Left colon (tissue), 2 donors: ENCODE results near the gene GIT2. TPM values are rescaled to one million over a fixed set of nuclear protein-coding genes. Genes with fewer than 3 reads are reported as not detected.
A peak's percentile ranks its signal among the peaks of the same experiment; 100 is the strongest.

Experiments used
- ATAC-seq: fragments of 200-7000 bp; cut with Tn5 transposase; one replicate; pipeline ENCODE4 v1.9.1; 2020; ENCODE audit warnings: mild to moderate bottlenecking, moderate library complexity
- DNase-seq, 2 donors: peaks; one replicate each; pipeline ENCODE4 v3.0.0-alpha.2; 2020
- intact Hi-C, 2 donors: fragments of 100-400 bp; cut with DNase I in 1 of 2; cut with micrococcal nuclease in 1 of 2; formaldehyde crosslinking; loops; one replicate each; pipeline versions ENCODE4 v1.11.2 to v1.14.0; 2022; cut with DNase I, micrococcal nuclease
- long read RNA-seq: library from polyadenylated mRNA; unstranded; transcript quantifications from one replicate; pipeline ENCODE4 v2.0.0, GENCODE V29; 2021
- total RNA-seq, 2 donors: library from RNA; stranded (reverse); fragmentation: NEBNext Ultra II Directional; extraction: Animal tissue kit (Norgen Biotek cat#: 25700); gene quantifications; one replicate each; pipeline ENCODE4 v1.2.1, GENCODE V29; 2021
- donor health status: DM: no; HTN: no; CAD: no.
- donor health status: DM: yes; HTN: yes; CAD: no.

The GIT2 gene, protein sequence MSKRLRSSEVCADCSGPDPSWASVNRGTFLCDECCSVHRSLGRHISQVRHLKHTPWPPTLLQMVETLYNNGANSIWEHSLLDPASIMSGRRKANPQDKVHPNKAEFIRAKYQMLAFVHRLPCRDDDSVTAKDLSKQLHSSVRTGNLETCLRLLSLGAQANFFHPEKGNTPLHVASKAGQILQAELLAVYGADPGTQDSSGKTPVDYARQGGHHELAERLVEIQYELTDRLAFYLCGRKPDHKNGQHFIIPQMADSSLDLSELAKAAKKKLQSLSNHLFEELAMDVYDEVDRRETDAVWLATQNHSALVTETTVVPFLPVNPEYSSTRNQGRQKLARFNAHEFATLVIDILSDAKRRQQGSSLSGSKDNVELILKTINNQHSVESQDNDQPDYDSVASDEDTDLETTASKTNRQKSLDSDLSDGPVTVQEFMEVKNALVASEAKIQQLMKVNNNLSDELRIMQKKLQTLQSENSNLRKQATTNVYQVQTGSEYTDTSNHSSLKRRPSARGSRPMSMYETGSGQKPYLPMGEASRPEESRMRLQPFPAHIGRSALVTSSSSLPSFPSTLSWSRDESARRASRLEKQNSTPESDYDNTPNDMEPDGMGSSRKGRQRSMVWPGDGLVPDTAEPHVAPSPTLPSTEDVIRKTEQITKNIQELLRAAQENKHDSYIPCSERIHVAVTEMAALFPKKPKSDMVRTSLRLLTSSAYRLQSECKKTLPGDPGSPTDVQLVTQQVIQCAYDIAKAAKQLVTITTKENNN
- total RNA-seq: 10 to 100 TPM; 29.0 to 31.4 TPM
- long read RNA-seq, full-length matches to known transcripts: 9 of 20 reads
- long read RNA-seq, partial matches to known transcripts: 7 of 20 reads
- long read RNA-seq, other reads (novel, unspliced or antisense): 4 of 20 reads

DNA sequence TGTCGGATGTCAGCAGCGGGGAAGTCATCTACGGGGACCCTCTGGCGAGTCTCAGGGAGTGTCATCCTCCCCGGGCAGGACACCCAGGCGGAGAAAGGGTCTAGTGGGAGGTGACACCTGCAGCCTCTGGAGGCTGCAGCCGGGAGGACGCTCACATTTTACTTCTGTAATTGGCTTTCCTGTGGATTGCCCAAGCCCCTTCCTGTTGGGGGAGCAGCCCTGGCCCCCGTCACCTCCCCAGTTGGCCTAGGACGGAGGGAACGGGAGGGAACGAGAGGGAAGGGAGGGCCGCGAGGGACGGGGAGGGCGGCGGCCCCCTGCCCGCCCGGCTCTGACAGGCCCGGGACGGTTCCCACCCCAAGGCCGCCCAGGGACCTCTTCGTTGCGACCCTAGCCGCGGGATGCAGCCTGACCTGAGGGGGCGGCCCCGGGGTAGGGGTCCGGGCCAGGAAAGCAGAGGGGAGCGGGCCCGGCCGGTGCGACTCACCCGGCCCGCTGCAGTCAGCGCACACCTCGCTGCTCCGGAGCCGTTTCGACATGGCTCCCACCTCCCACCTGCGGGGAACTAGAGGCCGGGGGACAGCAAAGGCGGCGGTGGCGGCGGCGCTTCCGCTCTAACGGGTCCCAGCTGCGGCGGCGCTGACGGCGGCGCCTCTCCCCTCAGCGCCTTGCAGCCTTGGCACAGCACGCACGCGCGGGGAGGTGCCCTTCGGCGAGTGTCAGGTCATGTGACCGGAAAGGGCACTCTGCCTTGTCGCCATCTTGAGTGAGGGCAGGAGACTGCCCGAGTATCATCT, at the start of gene GIT2:
Gene GIT2 (minus strand): TSS at position 683 of the 797 bp plus-strand sequence. CDS start 144 bp downstream, at position 539.
- peak; percentile 82 for ATAC-seq
- intact Hi-C loops: no loop called here
- peak; percentile 94 to 95 for DNase-seq

DNA sequence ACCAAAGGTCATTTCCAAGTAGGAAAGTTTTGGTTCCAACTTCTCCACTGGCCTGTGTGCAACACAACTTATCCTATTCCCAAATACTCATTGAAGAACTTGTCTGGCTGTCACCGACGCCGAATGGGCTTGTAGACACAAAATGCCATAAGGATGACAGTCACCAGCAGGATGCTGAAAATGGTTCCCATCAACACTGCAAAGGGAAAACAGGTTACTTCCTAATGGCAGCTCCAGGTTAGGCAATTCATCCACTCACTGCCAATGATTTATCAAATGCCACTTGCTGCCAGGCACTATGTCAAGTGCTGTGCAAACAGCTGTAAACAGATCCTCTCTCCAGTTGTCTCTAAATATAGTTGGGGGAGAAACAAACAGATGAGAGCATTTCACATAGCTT, 46.1 kb upstream of the GIT2 start:
- ATAC-seq (peak; percentile 18), DNase-seq (no peak)
- intact Hi-C loops: no loop called here

DNA sequence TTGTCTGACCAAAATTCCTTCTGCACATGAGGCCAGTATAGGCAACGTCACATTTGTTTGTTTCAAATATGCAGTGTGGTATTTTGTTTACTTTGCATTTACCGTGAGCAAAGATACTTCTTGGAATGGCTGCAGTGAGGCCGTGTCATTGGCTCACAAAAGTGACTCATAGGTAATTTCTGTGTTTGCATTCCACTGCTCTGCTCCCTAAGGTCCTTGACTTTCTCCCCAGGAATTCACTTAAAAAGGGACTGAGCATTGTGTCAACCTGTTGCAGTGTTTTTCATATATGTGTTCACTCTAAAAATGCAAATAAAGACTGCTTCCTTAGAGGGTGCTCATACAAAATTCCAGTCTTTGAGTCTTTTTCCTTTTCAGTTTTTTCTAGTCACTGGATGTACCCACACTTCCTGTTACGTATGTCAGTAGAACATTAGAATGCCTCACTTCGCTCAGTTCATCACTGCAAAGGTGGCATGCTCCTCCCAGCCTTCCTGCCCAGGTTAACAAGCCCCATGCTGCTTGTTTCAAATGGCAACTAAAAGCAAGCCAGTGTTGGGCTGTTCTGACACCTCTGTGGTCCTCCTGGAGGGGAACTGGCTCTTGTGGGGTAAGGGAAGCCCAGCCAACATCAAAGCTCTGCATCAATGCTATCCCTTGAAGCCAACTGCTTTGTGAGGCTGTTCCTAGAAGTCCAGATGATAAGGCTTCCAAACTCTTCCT, 43.1 kb upstream of the GIT2 start:
- DNase-seq: peak; percentile 30 to 55
- intact Hi-C loops: no loop called here

DNA sequence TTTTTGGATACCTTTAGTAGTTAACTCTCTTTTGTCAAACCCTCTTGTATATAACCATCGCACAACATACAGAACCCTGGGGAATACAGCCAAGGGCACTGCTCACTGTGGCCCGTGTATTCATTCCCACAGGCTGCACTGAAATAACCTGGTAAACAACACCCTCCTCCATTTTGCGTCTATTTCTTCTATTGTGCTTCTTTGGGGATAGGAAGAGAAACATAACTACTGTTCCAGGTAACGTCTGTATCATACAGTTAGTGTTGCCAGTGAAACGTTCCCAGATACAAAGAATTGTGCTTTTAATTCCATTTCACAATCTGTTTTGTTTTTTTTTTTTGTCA, 42.5 kb upstream of the GIT2 start:
- peak; percentile 5 for ATAC-seq
- intact Hi-C loops: no loop called here
- no peak for DNase-seq

More for the DNA sequence above, 43.1 kb upstream of the GIT2 start:
- ATAC-seq: peak; percentile 88

DNA sequence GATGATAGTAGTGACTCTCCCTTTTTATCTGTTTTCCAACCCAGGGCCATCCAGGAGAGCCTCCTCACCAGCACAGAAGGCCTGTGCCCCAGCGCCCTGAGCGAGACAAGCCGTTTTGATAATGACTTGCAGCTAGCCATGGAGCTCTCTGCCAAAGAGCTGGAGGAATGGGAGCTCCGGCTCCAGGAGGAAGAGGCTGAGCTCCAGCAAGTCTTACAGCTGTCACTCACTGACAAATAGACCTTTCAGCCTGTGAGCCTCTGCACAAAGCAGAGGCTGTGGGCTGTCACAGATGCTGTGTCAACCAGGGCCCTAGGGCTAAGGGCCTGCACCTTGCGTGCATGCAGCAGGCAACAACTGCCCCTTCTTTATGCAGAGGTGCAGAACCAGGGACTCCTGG, 41.1 kb upstream of the GIT2 start:
- DNase-seq (no peak), ATAC-seq (no peak)
- intact Hi-C loops: no loop called here

DNA sequence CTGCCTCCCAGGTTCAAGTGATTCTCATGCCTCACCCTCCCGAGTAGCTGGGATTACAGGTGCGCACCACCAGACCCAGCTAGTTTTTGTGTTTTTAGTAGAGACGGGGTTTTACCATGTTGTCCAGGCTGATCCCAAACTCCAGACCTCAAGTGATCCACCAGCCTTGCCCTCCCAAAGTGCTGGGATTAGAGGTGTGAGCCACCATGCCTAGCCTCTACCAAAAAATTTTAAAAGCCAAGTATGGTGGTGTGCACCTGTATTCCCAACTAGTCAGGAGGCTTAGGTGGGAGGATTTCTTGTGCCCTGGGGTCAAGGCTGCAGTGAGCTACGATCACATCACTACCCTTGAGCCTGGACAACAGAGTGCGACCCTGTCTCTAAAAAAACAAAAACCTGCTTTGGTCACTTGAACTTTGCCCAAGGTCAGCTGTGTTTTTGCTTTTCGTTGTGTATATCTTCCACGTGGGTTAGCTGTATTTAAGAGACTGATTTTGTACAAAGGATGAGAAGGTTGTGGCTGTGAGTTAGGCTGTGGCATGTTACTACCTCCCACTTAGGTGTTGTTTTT, 39.5 kb upstream of the GIT2 start:
- ATAC-seq: no peak
- DNase-seq: no peak
- intact Hi-C loops: no loop called here

DNA sequence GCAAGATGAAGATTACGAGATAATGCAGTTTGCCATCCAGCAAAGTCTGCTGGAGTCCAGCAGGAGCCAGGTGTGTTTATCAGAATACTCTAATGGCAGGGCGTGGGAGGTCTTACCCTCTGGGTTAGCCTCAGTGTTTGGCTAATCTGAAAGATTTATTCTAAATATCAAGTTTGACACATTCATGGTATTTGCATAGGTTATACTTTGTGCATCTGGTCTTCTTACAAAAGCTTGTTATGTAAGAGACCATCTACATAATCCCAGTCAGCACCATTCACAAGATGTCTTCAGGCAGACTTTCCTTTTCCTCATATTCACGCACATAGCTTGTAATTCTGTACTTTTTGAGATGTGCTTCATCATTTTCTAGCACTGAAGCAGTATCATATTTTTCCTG, 37.7 kb upstream of the GIT2 start:
- intact Hi-C loops: no loop called here
- no peak for DNase-seq
- ATAC-seq: no peak

DNA sequence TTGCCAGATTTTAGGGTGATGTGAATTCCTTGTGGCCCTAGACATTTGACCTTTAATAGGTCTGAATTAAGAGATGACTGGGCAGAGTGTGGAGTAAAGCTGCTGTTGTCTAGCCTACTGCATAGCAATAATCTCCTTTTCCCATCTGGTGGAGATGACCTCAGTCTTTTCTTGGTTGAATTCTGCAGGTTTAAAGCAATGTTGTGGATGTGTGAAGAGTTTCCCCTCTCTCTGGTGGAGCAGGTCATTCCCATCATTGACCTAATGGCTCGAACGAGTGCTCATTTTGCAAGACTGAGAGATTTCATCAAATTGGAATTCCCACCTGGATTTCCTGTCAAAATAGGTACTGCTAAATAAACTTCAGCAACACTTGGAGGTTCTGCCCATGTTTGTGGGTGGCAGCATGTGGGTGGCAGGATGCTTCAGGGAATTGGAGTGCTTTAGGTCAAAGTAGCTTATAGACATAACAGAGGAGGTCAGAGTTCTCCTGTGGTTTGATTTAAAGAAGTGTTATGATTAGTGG, 33.2 kb upstream of the GIT2 start:
- ATAC-seq (no peak), DNase-seq (no peak)
- intact Hi-C loops: no loop called here

DNA sequence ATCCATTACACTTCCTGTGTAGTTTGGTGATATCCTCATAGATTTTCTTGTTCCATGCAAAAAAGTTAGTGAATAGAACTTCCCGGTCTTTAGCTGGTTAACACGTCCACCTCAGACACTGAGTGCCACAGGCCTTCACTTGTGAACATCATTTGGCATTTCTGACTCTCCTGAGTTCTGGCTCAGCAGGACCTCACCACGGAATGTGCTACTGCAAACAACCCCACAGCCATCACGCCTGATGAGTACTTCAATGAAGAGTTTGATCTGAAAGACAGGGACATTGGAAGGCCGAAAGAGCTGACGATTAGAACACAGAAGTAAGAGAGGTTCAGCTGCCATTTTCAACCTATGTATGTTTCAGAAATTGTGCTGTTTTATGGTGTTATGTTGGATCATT, 32.2 kb upstream of the GIT2 start:
- no peak for ATAC-seq
- intact Hi-C loops: no loop called here
- DNase-seq: no peak

DNA sequence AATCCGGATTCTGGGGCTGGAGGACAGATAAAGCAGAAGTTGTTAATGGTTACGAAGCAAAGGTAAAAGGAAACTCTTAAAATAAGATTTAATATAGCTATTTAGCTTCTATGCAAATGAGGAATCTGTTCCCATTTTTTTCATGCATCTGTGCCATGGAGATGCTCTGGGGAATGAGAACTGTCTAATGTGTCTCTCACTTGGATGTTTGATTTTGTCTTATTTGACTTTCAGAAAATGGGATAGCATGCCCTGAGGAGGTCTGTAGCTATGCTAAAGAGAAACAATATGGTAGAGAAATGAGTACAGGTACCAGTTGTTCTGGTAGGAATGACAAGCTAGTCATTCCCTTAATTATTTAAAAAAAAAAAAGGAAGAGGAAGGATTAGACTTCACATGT, 27.9 kb upstream of the GIT2 start:
- no peak for ATAC-seq
- DNase-seq: no peak
- intact Hi-C loops: no loop called here

DNA sequence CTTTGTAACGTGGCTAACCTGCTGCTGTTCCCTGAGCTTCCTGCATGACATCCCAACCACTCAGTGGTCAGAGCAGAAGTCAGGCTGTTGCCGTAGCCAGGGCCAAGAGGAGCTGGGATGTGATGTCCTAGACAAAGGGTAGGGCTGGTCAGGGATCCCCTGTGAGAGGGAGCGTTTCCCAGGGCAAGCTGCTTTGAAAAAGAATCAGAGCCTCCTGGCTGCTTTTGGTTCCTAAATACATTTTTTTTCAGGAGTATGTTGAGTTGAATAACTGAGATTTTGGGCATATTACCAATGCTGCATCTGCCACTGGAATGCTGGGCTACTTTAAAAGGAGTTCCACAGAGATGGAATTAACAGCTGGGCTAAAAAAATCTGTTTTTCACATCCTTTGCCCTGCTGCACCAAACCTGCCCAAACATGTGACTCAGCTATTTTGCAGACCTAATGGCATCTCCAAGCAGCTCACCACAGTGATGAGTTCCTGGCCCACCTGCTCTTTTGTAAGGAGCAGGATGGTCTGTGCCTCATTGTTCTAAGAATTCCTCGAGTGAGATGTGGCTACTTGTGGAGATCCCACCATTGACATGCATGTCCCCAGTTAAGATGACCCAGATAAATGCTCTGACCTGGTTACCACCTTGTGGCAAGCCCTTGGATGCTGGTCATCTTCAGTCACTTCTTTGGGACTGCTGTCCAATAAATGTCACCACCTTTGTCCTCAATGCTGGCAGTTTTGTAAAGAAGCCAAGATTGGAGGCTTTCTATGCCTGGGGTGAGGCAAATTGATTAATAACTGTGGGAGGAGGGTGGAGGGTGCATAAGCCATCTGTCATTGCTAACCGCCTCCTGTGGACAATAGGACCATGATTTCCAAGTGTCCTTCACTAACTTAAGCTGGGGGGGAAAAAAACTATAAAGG, 27.2 kb upstream of the GIT2 start:
- ATAC-seq (no peak), DNase-seq (no peak)
- intact Hi-C loops: no loop called here

DNA sequence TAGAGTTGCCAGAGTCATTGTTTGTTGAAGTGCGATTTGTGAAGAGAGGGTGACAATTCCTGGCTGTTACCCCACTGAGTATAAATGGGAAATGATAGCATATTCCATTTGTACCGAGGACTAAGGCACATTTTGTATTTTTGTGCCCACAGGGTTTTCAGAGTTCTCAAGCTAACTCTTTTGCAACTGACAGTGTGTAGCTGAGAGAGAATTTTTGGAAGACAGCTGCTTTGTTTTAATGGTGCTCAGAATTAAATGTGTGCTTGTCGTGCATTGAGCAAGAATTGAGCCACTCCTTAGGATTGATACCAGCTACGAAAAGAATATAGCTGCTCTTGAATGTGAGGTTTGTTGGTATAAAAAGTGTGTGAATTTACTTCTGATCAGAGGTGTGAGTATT, 24.8 kb upstream of the GIT2 start:
- intact Hi-C loops: no loop called here
- ATAC-seq: no peak
- no peak for DNase-seq

DNA sequence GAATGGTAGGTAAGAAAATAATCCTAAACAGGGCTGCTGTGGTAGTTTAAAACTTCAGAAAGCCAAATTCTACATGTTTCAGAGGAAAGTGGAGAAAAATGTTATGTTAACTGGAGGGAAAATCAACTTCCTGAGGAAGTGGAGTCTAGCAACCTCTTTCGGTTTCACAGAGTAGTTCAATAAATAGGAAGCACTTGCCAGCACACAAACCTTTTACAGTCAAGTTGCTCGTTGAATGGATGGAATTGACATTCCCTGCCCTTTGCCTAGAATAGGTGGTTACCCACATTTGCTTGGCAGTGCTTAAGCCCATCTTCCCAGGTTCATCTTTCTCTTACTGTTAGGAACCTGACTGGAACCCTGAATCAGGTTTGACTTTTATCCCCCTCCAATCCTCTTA, 19.0 kb upstream of the GIT2 start:
- ATAC-seq: no peak
- DNase-seq: no peak
- intact Hi-C loops: no loop called here

DNA sequence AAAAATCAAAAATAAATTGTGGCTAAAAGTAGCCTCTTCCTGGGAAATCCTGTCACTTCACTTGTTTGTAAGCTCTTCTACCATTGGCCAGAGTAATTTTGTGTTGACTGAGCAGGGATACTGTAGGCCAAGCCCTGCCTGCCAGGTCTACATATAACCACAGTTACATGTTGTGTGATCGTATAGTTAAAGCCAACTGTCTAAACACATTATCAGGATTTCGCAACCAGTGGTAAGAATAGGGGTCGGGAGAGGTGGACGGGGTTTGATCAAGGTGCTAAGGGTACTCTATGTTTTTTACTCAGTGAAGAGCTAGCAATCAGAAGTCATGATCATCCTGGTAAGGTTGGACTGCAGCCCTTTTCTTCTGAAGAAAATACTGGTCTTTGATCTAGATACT, 16.5 kb upstream of the GIT2 start:
- no peak for ATAC-seq
- intact Hi-C loops: no loop called here
- DNase-seq: no peak

DNA sequence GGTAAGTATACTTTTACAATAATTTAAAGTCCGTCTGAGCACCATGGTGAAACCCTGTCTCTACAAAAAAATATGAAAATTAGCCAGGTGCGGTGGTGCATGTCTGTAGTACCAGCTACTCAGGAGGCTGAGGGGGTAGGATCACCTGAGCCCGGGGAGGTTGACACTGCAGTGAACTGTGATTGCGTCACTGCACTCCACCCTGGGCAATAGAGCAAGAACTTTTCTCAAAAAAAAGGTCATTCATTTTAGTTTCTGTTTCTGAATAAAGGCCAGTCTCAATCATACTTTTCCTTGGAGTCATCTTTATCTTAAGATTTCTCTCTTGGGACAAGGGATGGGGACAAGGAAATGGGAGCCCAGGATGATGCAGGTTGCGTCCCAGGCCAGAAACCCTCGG, 16.0 kb upstream of the GIT2 start:
- ATAC-seq: peak; percentile 70
- intact Hi-C loops: no loop called here
- peak in 1 of 2 donors; percentile 56 for DNase-seq

DNA sequence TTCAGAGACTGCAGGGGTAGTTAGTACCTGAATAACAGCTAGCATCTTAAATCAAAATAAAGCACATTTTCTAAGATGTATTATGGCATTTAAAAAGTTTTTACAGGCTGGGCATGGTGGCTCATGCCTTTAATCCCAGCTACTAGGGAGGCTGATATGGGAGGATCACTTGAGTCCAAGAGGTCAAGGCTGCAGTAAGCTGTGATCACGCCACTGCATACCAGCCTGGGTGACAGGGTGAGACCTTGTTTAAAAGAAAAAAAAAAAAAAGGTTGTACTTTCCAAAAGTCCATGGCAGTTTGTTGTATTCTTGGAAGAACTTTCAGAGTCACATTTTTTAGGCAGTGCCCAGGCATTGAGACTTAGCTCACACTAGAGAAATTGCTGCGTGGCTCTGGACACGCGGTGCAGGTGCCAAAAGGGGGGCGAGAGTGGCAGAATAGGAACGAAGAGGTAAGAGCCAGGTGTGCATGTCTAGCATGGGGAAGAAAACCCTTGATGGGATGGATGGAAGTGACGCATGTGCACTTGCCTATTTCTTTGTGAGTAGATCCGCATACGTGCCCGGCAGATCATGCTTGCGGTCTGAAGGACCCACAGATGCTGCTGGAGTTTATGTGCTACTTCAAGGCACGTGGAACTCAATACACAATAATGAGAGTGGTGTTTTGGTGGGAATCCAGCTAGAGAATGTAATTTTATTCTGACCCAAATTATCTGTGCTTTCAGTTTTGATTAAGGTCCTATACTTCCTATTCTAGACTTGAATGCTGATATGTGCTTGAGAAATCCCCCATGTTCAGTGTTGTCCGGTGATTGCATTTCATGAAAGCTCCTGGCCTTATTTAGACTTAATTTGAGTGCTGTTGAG, 14.9 kb upstream of the GIT2 start:
- no peak for DNase-seq
- intact Hi-C loops: no loop called here
- ATAC-seq: peak; percentile 76
